ENCODE data around the gene CTNNA3.

DNA sequence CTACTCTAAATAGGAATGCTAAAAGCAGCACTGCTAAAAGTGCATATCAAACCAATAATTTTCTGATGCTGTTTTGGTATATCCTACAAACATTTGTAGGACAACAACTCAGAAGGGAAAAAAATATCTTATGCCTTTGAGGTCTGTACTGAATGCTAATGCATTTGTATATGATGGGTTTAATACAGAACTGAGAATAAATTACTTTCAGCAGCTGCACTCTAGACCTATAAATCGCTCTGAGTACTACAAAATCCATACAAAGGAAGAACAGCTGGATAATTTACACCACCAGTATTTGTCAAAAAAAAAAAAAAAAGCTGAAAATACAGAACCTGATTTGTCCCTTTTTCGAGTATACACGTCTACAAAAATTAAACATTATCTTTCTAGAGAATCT lies 426.2 kb downstream of the CTNNA3 start:
- TF ChIP-seq, protein P1, sequence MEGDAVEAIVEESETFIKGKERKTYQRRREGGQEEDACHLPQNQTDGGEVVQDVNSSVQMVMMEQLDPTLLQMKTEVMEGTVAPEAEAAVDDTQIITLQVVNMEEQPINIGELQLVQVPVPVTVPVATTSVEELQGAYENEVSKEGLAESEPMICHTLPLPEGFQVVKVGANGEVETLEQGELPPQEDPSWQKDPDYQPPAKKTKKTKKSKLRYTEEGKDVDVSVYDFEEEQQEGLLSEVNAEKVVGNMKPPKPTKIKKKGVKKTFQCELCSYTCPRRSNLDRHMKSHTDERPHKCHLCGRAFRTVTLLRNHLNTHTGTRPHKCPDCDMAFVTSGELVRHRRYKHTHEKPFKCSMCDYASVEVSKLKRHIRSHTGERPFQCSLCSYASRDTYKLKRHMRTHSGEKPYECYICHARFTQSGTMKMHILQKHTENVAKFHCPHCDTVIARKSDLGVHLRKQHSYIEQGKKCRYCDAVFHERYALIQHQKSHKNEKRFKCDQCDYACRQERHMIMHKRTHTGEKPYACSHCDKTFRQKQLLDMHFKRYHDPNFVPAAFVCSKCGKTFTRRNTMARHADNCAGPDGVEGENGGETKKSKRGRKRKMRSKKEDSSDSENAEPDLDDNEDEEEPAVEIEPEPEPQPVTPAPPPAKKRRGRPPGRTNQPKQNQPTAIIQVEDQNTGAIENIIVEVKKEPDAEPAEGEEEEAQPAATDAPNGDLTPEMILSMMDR (conservative IDR thresholded peaks at IDR 0.05; ENCODE audit: low read depth, low read length), result no peak
- TF ChIP-seq RFX5 (IDR thresholded peaks at IDR 0.05; ENCODE audit: low read depth, low read length) (no peak), POLR2A (IDR thresholded peaks at IDR 0.05; ENCODE audit: low read depth, low read length) (no peak), MXI1 (IDR thresholded peaks at IDR 0.05; ENCODE audit: borderline replicate concordance, low read depth, low read length) (no peak), CHD1 (IDR thresholded peaks at IDR 0.05; ENCODE audit: low read depth, low read length) (no peak), RCOR1 (IDR thresholded peaks at IDR 0.05; ENCODE audit: insufficient replicate concordance, low read length) (no peak), NFE2L2 (IDR thresholded peaks at IDR 0.05; ENCODE audit: low read depth, low read length) (no peak), SMC3 (IDR thresholded peaks at IDR 0.05; ENCODE audit: low read depth, low read length) (no peak), RAD21 (IDR thresholded peaks at IDR 0.05; ENCODE audit: low read length) (no peak), BHLHE40 (IDR thresholded peaks at IDR 0.05; ENCODE audit: low read depth, low read length) (no peak), FOS (IDR thresholded peaks at IDR 0.05; ENCODE audit: low read depth, low read length) (no peak)
- TF ChIP-seq, protein P2, sequence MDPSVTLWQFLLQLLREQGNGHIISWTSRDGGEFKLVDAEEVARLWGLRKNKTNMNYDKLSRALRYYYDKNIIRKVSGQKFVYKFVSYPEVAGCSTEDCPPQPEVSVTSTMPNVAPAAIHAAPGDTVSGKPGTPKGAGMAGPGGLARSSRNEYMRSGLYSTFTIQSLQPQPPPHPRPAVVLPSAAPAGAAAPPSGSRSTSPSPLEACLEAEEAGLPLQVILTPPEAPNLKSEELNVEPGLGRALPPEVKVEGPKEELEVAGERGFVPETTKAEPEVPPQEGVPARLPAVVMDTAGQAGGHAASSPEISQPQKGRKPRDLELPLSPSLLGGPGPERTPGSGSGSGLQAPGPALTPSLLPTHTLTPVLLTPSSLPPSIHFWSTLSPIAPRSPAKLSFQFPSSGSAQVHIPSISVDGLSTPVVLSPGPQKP (IDR thresholded peaks at IDR 0.05; ENCODE audit: borderline replicate concordance, low read depth, low read length), result no peak
- TF ChIP-seq, protein P3, sequence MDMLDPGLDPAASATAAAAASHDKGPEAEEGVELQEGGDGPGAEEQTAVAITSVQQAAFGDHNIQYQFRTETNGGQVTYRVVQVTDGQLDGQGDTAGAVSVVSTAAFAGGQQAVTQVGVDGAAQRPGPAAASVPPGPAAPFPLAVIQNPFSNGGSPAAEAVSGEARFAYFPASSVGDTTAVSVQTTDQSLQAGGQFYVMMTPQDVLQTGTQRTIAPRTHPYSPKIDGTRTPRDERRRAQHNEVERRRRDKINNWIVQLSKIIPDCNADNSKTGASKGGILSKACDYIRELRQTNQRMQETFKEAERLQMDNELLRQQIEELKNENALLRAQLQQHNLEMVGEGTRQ (IDR thresholded peaks at IDR 0.05; ENCODE audit: low read depth, low read length), result no peak
